NCI-H2196 treated with DMSO at 0.1 percent for 48 hours (cell line): ENCODE data around the gene CERS6.
"Not testable (repeated sequence)": the region's sequence is repeated elsewhere in the genome, so short reads cannot be mapped to it uniquely, and the experiment has no call there.

Source experiments
- DNase-seq: peaks from one replicate; lab custom pipeline; 2025; ENCODE audit not compliant: unreplicated experiment; lab: John Stamatoyannopoulos, UW

Gene CERS6

DNA sequence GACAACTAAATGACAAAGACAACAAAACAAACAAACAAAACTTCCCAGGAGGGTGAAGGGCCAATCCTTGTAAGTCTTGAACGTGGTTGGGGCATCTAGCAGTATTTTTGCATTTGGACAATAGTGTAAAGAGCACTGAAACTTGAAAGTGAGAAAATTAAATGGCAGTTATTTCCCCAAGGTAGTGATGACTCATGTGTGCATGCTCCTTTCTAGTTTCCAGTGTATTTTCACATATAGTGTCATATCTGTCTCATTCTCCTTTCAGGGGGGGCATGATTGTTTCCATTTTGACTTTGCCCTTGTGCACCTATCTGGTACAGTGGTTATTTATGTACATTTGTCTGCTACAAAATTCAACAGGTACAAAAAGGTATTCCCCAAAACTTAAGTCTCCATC lies 39.5 kb downstream of the CERS6 start:
- no peak for DNase-seq

DNA sequence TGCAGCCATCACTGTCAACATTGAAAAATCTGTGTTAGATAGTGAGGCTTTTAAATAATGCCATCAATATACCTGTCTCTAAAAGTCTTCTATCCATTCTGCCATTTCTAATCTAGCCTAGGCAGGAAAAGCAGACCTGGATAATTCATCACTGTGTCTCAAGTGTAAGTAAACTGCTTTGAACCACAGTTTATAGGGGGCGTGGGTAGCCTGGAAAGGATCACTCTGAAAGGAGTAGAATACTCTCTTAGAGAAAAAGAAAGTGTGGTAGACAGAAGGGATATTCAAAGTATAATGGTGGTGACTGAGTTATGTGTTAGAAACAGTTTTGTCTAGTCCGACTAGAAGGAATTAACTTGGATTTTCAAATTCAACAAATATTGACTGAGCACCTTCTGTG lies 40.8 kb downstream of the CERS6 start:
- DNase-seq = no peak

DNA sequence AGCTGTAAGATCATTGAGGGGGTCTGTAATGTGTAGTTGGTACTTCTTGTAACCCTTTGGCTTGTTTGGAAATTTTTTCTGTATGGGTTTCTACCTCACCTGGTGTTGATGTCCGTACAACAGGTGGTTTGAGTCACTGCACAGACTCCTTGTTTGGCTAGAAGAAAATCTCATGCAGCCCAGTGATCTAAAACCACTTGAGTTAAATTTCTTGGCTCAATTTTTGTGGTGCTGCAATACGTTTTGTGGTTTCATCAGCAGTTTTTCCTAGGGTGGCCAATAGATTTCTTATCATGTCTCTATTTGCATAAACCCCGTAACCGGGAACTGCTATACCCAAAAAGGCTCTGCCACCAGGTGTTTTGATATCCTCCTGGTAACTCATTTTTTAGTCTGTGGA lies 43.4 kb downstream of the CERS6 start:
- DNase-seq = no peak

DNA sequence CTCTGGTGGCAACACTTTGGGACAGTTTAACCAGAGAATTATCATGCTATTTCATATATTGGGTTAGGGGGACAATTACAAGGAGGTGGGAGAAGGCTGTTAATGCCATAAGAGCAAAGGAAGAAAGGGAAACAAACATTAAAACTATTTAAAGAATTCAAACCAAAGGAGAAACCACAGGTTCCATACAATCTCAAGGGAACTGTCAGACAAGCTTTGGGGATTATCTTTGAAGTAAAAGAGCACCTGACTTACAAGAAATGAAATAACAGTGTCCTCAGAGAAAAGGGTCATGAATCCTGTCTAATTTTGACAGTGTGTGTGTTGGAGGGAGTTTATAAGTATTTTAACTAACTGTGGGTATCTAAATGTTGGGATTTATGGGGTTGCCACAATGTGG lies 44.4 kb downstream of the CERS6 start:
- no peak for DNase-seq

DNA sequence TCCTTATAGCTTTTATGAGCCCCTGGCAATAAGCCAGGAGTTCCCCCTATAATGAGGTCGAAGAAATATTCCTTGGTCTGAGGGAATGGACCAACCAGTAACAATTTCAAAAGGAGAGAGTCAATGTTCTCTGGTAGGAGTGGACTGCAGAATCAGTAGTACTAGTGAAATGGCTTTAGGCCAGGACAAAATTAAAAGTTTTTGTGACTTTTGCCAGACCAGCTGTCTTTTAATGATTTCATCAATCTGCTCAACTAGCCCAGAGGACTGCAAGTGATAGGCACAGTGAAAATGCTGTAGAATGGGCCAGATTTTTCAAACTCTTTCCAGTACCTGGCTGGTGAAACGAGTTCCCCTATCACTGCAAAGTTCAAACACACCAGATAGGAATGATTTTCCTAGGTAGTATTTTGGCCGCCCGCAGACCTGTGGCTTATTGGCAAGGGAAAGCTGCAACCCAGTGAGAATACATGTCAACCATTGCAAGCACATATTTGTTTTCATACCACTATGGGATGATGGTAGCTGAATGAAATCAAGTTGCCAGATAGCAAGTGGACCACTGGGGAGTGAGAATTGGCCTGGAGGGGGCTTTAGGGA lies 45.5 kb downstream of the CERS6 start:
- DNase-seq = no peak

DNA sequence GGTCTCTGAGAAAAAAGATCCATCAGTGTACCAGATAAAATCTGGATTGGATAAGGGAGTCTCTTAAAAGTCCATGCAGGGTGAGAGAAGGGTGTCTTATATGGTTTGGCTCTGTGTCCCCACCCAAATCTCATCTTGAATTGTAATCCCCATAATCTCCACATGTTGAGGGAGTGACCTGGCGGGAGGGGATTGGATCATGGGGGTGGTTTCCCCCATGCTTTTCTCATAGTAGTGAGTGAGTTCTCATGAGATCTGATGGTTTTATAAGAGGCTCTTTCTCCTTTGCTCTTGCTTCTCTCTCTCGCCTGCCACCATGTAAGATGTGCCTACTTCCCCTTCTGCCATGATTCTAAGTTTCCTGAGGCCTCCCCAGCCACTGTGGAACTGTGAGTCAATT lies 46.8 kb downstream of the CERS6 start:
- not testable (repeated sequence) for DNase-seq

DNA sequence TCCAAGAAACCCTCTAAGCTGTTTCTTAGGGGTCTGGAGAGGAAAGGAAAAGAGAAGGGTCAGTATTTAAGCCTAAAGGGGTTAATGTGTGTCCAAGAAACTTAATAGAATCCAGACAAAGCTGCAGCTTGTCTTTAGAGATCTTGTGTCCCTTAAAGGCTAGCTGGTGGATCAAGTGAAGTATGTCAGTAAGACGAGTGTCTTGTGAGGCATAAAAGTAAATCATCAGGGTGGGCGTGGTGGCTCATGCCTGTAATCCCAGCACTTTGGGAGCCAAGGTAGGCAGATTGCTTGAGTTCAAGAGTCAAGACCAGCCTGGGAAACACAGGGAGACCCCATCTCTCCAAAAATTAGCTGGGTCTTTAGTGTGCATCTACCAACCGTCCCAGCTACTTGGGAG lies 47.8 kb downstream of the CERS6 start:
- DNase-seq = no peak

DNA sequence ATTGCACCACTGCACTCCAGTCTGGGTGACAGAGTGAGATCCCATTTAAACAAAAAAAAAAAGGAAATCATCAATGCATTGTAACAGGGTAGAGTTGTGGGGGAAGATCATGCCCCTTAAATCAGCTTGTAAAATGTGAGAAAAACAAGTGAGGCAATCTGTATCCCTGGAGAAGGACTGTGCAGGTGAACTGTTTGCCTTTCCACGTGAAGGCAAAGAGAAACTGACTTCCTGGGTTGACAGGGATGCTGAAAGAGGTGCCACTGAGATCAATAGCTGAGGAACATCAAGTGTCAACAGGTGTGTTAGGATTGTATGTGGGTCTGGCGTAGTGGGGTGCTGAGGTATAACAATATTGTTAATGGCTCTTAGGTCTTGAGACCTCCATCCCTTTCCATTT lies 48.3 kb downstream of the CERS6 start:
- no peak for DNase-seq

DNA sequence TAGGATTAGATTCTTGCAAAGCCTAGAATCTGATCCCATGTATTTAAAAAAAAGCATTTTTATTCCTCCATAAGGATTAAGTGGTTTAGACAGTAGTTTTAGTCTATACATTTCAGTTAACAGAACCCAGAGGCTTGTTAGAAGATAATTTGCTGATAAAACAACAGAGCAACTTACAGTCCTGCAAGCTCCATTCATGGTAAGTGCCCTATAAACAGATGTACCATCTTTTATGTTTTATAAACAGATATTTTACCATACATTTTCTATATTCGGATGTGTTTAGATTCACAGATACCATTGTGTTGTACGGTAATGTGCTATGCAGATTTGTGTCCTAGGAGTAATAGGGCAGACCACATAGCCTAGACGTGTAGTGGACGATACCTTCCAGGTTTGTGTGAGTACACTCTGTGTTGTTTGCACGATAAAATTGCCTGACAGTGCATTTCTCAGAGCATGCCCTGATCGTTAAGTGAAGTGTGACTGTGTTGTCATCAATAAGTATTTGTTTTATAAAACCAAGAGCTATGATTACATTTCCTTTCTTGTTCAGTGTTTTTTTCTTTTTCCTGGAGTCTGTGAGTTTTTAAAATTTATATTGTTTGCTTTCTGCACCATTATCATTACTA lies 54.2 kb downstream of the CERS6 start:
- no peak for DNase-seq

DNA sequence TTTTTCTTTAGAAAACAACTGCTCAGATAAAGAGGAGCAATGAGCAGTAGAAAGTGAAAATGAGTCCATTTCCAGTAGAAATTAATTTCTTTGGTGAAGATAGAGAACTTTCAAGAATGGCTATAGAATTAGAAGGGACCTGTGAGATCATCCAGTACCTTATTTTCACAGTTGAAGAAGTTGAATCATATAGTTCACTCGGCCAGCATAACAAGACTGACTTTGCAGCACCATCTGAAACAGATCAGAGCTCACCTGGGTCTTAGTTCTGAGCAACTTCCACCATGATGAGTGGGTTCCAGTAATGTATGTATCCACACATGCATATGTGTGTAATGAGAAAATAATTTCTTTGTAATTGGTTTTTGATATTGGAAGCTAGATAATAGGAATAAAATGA lies 58.6 kb downstream of the CERS6 start:
- no peak for DNase-seq

DNA sequence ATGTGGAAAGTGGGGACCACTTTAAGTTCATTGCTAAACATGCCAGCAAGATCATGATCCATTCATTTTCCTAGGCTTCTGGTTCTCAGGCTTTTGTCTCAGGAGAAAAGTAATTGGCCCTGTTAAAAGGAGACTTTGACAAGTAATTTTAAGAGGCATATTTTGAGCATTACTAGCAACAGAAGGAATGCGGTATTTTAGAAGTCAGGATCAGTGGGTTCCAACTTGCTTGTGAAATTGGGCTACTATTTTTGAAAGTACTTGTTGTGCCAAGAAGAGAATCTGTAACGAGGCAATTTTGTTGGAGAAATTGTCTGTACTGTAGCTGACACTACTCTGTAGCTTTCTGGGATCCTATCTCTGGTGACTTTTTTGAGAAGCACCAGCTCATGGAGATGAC lies 59.4 kb downstream of the CERS6 start:
- DNase-seq = no peak

DNA sequence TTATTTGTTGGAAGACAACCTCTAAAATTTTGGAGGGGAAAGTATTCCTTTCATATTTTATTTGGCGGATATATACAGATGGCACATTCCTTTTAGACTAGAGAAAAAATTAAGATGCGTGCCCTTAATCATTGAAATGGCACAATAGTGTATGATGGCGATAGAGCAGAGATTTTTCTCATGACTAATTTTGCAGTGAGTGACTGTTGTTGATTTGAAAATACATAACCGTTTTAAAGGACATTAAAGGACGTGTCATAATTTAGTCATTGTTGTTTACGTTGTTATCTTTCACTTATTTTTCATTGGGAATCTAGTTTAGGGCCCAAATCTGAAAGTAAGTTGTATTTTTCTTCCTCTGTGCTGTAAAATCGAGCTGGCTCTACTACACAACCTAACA lies 61.7 kb downstream of the CERS6 start:
- DNase-seq = no peak

DNA sequence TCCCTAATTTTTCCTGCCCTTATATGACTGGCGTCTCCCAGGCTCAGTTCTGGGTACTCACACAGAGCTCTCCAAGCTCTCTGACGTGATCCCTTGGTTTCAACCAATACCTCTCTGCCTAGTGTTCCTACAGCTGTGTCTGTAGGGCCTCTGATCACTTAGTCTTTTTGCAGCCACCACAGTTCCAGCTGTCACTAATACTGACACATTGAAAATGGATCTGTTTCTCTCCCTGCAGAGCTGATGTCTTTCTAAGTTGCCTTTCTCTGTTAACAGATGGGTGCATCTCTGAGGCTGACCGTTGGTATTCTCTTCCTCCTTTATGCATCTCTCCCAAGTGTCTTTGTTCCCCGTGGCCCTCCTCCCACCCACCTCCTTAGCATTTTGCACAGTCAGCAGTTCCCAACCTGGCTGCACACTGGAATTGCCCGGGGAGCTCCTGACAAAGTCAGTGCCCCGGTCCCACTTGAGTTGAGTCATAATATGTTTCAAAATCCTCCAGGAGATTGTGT lies 62.5 kb downstream of the CERS6 start:
- DNase-seq = no peak

DNA sequence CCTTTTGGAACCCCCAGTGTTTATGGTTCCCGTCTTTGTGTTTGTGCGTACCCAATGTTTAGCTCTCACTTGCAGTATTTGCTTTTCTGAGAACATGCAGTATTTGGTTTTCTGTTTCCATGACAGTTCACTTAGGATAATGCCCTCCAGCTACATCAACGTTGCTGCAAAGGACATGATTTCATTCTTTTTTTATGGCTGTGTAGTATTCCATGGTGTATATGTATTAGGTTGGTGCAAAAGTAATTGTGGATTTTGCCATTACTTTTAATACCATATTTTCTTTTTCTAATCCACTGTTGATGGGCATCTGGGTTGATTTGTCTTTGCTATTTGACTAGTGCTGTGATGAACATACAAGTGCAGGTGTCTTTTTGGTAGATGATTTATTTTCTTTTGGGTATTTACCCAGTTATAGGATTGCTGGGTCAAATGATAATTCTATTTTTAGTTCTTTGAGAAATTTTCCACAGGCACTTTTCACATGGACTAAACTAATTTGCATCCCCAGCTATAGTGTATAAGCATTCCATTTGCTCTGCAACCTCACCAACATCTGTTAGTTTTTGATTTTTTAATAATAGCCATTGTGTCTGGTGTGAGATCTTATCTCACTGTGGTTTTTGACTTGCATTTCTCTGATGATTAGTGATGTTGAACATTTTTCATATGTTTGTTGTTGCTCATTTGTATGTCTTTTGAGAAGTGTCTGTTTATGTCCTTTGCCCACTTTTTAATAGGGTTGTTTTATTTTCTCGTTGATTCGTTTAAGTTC lies 63.6 kb downstream of the CERS6 start:
- DNase-seq = no peak

DNA sequence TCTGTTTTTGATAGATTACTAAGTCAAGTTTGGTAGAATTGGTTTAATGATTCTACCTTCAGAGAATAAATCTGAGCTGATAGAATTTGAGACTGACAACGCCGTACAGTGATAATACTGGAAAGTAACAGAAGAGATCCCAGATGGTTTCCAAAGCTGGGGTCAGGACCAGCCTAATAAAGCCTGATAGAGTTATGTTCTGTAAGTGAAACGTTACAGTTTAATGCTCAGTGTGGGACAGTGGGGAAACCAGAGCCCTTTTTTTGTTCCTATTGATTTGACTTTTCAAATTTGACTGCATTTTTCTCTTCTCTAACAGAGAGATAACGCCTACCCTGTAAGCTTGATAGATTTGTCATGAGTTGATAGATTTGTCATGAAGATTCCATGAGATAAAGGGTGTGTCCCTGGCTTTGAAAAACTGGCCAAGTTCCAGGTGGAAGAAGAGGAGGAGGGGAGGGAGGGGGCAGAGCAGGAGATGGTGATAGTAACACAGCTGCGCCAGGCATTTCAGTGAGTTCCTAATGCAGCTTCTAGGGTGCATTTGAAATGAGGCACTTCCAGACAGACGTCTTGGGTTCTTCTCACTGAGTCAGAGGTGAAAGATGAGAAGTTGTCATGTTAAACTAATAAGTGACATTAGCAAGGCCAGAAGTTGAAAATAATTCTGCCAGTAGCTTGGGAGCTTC lies 65.1 kb downstream of the CERS6 start:
- DNase-seq = no peak

DNA sequence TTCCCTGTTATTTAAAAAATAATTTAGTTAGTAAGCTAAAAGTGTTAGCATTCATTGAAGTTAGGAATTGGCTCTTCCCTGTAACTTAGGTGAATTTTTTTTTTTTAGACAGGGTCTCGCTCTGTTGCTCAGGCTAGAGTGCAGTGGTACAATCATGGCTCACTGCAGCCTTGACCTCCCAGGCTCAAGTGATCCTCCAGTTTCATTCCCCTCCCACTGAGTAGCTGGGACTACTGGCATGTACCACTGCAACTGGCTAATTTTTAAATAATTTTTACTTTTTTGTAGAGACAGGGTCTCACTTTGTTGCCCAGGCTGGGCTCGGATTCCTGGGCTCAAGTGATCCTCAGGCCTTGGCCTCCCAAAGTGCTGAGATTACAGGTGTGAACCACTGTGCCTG lies 66.4 kb downstream of the CERS6 start:
- DNase-seq = no peak

DNA sequence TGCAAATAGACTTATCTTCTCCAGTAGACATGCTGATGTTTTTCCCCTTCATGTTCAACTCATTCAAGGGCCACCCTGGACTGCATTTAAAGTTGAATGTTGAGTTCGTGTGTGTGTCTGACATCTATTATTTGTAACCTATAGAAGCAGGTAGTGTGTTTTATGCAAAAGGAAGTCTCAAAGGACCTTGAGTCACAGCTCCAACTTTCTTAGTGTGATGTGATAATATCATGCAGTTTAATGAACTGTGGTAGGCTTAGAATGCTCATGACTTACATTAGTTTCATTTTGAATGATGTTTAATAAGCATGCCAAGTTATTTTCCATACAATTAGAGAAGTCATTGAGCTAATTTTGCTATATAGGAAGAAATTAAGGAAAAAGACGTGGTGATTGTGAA lies 67.9 kb downstream of the CERS6 start:
- no peak for DNase-seq

DNA sequence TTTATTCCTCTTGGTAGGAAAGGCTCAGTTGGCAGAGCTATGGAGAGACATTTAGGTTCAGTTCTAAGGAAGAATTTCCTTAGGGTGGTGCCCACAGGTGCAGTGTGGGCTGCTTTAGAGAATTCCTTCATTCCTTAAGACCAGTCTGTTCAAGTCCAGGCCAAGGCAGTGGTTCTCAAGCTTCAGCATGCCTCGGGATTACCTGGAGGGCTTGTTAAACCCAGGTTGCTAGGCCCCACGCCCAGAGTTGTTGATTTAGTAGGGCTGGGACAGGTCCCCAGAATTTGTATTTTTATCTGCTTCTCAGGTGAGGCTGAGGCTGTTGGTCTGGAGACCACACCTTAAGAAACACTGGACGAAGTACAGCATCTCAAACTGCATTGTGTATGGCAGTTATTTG lies 68.9 kb downstream of the CERS6 start:
- DNase-seq = no peak

DNA sequence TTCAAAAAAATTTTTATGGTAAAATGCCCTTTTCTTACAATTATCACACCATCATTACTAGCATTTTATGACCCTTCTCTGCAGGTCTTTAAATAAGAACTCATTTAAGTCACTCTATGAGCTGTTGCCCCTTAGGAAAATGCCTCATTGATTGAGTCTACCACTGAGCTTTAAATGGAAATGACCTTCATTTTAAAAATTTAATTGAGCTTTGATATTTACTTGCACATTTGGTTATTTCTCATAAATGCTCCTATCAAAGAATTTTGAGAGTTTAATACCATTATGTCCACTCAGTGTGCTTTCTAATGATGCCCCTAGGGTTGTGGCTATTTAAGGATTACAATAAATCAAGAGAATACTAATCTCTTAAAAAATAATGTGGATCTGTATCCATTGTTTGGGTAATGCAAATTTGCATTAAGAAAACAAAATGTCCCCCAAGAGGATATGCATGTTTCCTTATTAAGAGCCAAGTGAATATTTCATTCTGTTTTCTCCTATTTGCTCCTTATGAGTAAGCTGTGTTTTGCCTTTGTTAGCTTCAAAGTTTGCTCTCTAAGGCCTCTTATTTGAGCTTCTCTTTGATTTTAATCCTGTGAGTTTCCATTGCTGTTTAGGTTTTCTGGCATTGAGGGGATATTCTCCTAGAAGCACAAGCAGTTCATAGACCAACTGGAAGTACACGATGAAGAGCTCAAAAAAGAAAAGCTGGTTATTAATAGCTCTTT lies 69.8 kb downstream of the CERS6 start:
- no peak for DNase-seq

DNA sequence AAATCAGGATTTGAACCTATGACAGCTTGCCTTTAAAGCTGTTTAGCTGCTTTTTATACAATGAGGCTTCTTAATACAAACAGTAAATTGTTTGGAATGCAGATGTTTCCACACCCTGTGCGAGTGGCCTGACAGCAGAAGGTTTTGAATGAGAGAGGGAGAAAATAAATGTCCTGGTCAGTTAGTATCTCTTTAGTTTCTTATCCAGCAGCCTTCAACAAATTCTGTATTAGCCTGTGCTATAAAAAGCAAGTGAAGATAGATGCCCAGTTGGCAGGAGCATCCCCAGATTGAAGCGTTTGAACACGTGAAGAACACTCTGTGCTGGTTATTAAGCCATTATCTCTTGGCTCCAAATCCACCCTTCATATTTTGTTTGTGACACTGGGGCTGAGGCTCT lies 70.6 kb downstream of the CERS6 start:
- DNase-seq = no peak

DNA sequence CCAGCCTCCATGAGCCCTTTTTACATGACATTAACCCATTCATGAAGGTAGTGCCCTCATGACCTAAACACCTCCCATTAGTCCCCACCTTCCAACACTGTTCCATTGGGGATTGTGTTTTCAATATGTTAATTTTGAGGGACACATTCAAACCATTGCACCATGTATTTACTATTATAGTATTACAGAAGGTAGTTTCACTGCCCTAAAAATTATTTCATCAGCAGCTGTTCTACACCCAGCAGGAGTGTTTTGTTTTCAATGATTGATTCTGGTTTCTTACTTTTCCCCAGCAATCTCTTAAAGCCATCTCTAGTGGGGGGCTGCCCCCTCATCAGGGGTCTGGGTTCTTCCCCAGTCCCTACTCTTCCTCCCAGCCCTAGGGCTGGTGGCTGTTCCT lies 71.9 kb downstream of the CERS6 start:
- no peak for DNase-seq
